Kidney glomerular epithelial cell (primary cell): ENCODE data around the gene RGR.

Experiments used
- DNase-seq: peaks from one replicate; lab custom pipeline; 2025; lab: John Stamatoyannopoulos, UW

RGR gene

GRCh38 chr10:84221916-84222315 is 22.9 kb upstream of the RGR start:
- DNase-seq = no peak

DNA sequence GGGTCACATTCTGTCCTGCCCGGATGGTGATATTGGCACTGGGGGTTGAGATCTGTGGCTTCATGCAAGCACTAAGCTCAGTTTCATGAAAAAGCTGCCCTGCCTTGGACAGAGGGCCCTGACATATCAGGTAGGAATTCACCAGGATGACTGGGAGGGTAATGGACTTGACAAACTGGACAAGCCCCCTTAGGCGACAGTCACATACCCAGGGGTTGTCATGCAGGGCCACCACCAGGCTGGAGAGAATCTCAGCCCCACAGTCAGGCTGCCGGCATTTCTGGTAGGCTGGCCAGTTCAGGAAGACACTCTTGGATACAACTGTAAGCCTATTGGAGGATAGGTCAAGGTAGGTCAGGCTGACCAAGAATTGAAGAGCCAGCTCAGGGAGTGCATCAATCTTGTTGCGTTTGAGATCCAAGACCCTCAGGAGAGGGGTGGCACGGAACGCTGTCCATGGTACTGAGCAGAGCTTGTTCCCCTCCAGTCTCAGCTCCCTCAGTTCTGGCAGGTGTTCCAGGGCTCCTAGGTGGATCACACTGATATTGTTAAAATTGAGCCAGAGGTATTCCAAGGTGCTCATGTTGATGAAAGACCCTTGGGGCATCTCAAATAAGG is 20.3 kb upstream of the RGR start:
- no peak for DNase-seq

- DNase-seq = no peak
These were observed 19.3 kb upstream of the RGR start, which contains the start of gene LRIT2 for GRCh38 chr10:84225427-84226173. Gene LRIT2, minus strand, starts transcription at chr10:84225544. Its CDS starts 24 bp downstream, at chr10:84225520.

GRCh38 chr10:84226616-84227015 is 18.2 kb upstream of the RGR start:
- DNase-seq = no peak

DNA sequence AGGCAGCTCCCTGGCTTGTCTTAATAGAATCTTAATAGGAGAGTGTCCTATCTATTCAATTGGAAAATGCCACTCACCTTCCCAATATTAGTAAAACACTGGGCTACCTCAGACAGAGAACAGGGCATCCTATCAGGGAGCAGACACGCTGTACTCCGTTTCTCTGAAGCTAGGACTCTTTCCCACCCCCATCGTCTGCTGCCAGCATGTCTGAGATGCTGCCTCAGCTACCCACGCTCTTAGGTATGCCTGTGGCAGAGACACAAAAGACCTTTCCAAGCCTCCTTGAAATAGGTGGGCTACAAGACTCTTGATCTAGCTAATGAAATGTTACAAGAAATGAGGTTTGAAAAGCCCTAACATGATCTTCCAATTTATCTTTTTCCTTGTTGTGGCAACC is 17.0 kb upstream of the RGR start:
- DNase-seq = no peak

DNA sequence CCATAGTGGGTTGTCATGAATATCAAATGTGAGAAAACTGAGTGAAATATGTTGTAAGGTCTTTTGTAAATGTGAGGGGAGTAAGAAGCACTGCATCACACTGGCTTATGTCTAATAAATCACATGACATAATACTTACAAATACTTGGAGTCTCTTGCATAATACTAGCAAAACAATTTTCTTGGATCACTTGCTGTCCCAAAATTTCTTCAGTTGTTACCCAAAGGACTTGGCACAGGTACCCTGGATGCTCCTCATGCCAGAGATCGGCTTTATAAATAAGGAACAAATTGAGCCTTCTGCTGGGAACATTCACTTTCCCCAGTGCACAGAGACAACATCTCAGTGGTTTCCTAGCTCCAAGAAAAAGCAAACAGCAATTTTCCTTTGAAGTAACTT is 14.5 kb upstream of the RGR start:
- DNase-seq = no peak

- no peak for DNase-seq
These were observed 12.5 kb upstream of the RGR start for GRCh38 chr10:84232376-84232775.

DNA sequence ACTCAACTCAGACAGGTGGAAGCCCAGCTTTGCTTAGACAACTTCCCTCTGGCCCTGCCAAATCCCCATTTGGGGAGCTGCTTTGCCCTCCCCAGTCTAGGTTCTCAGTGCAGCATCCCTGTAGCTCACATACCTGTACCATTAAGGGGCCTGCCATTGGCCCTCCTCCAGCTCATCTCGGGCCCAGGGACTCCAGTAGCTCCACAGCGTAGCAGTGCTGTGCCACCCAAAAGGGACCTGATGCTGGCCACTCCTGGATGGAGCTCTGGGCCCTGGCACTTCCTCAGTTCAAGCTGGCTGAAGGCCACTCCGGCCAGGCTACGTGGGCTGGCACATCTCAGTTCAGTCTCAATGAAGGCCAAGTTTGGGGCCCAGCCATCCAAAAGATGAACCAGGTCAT is 10.9 kb upstream of the RGR start:
- no peak for DNase-seq

GRCh38 chr10:84234479-84234878 is 10.4 kb upstream of the RGR start:
- DNase-seq = no peak

GRCh38 chr10:84235096-84235495 is 9.8 kb upstream of the RGR start:
- DNase-seq = no peak

DNA sequence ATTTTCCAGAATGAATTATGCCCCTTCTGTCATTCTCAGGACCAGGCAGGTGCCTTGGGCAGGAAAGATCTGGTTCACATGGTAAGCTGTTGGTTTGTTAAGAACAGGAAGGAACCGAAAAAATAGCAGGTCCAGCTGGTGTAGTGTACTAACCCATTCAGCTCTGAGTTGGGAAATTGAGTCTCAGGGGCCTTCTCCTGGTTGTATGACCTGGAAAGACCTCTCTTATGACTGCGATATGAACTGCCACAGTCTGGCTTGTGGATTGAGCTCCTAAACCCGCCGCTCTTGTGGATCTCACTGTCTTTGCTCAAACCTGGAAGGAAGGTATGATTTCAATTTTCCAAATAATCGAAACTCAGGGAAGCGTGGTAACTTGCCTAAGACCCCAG is 8.1 kb upstream of the RGR start:
- no peak for DNase-seq

GRCh38 chr10:84237199-84238051 is 7.4 kb upstream of the RGR start:
- DNase-seq = no peak

GRCh38 chr10:84238909-84239308 is 5.9 kb upstream of the RGR start:
- no peak for DNase-seq

GRCh38 chr10:84241185-84241790 is 3.6 kb upstream of the RGR start, which contains the start of gene LRIT1:
Gene LRIT1, minus strand, starts transcription at chr10:84241546. Its CDS starts 107 bp downstream, at chr10:84241439.
- no peak for DNase-seq

- no peak for DNase-seq
These were observed 1.1 kb upstream of the RGR start for GRCh38 chr10:84243759-84244158.

- DNase-seq = no peak
These were observed 2.6 kb downstream of the RGR start for GRCh38 chr10:84247496-84247895.

GRCh38 chr10:84248794-84249193 is 3.9 kb downstream of the RGR start:
- DNase-seq = no peak

DNA sequence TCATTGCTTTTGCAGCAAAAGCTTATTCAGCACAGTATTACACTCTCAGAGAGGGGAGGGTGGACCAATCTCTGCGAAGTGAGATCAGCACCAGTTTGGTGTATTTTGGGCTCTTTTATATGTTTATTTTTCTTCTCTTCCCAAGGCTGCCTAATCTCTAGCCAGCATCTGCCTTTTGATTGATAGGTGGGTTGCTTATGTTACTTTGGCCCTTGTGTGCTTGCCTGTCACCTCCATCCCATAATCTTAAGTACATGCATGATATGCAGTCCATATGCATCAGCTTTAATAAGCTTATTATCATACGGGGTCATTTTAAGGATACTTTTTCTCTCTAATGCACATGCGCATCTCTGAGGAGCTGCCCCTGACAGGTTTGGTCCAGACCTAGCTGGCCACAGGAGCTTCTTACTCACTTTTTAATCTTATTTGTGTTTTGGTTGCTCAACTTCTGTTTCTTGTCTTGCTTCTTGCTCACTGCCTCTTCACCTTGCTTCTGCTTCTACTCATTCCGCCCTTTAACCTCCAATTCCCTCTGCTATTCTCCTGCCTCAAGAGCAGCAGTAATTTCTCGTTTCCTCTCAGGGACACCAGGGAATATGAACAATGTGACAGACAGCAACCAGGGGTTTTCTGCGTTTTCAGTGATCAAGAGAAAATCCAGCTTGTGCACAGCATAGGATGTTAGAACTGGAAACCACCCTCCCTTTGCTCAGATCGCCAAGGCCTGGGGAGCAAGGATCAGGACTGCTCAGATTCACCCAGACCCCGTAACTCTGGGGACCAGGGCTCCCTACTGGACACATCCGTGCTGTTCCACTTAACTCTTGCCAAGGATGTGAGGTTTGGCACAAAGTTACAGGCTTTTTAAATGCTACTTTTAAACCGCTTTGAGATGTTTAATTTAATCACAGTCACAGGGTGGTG is 10.0 kb downstream of the RGR start:
- no peak for DNase-seq

DNA sequence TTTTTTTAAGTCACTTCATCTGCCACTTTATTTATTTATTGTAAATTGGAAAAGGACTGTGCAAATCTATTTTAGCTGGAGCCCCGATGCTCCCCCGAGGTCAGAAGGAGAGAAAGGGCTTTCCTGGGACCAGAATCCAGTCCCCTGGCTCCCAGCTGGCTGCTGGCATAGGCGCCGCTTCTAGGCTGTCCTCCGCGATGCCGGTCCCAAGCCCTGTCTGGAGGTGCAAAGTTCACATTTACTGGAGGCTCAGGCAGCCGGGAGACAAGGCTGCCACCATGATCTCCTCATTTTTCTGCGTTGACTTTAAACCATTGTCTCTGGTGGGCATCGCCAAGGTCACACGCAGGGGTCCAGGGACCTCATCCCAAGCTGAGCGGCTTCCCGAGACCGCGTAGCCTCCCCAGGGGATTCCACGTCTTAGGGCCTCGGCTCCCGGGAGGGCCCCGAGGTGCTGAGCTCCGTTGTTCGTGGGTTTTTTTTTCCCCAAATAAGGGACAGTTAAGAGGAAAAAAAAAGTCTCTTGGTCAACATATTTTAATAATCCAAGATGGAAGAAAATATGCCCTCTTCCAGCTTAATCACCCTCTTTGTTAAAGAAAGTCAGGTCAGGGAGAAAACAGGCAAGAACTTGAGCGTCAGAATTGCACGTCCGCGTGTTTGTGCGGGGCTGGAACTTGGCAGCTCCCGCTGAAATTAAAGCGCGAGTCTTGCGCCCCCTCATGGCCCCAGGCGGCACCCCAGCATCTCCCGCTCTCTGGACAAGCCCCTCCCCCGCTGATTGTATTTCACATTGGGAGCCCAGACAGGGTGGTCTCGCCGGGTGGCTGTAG is 11.9 kb downstream of the RGR start:
- no peak for DNase-seq

DNA sequence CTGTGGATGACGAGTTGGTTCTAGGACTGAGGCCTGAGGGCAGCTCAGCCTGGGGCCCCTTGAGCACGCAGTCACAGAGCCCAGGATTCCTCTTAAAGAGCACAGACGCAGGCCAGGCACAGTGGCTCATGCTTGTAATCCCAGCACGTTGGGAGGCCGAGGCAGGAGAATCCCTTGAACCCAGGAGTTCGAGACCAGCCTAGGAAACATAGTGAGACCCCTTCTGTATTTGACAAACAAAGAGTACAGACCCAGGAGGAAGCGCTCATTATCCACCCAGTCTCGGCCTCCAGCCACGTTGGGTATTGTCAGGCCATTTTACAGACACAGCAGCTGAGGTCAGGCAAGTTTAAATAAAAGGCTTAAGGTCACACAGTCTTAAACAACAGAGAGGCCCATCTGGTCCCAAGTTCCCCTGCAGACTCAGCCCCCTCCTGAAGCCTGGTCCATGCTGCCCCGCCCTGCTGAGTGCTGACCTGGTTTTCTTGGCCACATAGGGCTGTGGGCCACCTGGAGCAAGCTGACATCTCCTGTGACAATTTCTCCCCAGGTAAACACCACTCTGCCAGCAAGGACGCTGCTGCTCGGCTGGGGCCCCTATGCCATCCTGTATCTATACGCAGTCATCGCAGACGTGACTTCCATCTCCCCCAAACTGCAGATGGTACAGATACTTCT is 12.6 kb downstream of the RGR start:
- no peak for DNase-seq
